ENCODE data around the gene NKX1-2. TPM values are rescaled to one million over a fixed set of nuclear protein-coding genes. Genes with fewer than 3 reads are reported as not detected.

Gene NKX1-2
- total and polyA plus RNA-seq, 10 donors: not detected

DNA sequence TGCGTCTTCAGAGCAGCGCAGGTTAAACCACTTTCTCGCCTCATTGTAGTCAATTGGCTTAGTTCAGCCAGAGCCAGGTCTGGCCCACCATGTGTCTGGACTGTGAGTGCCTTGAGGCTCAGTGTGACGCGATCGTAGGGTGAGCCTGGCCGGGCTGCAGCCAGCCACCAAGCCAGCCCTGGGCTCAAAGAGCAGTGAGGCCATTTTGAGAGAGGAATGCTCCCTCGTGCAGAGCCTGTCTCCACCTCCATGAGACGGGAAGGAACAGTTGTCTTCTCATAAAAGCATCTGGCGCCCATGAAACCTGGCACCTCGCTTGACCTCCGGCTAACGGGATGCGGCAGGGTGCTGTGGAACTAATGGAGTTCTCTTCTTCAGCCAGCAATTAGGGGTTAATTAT is 46.3 kb upstream of the NKX1-2 start:
- no peak overlapping the region for H3K27ac ChIP-seq
- H3K4me3 ChIP-seq: no peak overlapping the region
- WGBS, 5 donors: 92 to 96% (median 95%) methylated on average over 13 to 14 of the region's 14 CpGs
- no peaks in the 10 kb centered on the region for H3K27me3 ChIP-seq (replicated peaks in 1 of 7)
- peaks cover 0 to 9% (median 7%) of the 10 kb centered on the region in 8 donors for H3K9me3 ChIP-seq
- TF ChIP-seq POLR2A (IDR thresholded peaks at IDR 0.05) (no peak), POLR2AphosphoS5 (IDR thresholded peaks at IDR 0.05) (no peak)
- TF ChIP-seq, protein P1, sequence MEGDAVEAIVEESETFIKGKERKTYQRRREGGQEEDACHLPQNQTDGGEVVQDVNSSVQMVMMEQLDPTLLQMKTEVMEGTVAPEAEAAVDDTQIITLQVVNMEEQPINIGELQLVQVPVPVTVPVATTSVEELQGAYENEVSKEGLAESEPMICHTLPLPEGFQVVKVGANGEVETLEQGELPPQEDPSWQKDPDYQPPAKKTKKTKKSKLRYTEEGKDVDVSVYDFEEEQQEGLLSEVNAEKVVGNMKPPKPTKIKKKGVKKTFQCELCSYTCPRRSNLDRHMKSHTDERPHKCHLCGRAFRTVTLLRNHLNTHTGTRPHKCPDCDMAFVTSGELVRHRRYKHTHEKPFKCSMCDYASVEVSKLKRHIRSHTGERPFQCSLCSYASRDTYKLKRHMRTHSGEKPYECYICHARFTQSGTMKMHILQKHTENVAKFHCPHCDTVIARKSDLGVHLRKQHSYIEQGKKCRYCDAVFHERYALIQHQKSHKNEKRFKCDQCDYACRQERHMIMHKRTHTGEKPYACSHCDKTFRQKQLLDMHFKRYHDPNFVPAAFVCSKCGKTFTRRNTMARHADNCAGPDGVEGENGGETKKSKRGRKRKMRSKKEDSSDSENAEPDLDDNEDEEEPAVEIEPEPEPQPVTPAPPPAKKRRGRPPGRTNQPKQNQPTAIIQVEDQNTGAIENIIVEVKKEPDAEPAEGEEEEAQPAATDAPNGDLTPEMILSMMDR (IDR thresholded peaks at IDR 0.05 in 8 of 11, conservative IDR thresholded peaks at IDR 0.05 in 3 of 11): no peak
- peaks cover 0 to 42% (median 0%) of the 10 kb centered on the region in 6 donors for H3K36me3 ChIP-seq
- intact Hi-C loops (cut with DNase I; ENCODE audit: low total_unique reads): no loop called here
- peaks cover 0 to 19% (median 9%) of the 10 kb centered on the region in 6 donors for H3K4me1 ChIP-seq
- peak; percentile 64 for DNase-seq

DNA sequence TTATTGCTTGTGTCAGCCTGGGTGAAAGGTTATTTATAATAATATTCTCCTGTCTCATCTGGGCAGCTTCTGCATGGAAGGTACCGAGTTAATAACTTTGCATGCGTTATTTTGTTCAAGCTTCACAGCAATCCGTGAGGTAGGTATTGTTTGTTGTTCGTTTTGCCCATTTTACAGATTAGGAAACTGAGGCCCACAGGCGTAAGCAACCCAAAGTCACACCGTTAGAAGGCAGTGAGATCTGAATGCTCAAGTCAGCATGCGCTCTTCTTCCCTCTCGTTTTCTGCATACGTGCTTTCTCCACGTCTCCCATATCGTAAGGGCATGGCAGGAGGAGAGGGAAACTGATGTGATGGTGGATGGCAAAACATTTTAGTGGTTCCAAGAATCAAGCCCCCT is 45.9 kb upstream of the NKX1-2 start:
- Histone ChIP-seq H3K4me1 (peaks cover 0 to 19% (median 9%) of the 10 kb centered on the region in 6 donors), H3K4me3 (no peak overlapping the region), H3K36me3 (peaks cover 0 to 42% (median 0%) of the 10 kb centered on the region in 6 donors), H3K9me3 (peaks cover 0 to 5% (median 3%) of the 10 kb centered on the region in 8 donors), H3K27ac (no peak overlapping the region), H3K27me3 (replicated peaks in 1 of 7) (no peaks in the 10 kb centered on the region)
- TF ChIP-seq POLR2AphosphoS5 (IDR thresholded peaks at IDR 0.05): no peak
- TF ChIP-seq, protein P1 (IDR thresholded peaks at IDR 0.05 in 8 of 11, conservative IDR thresholded peaks at IDR 0.05 in 3 of 11): no peak
- 93 to 98% (median 96%) methylated on average over 11 of the region's 11 CpGs for WGBS, 5 donors
- no peak for DNase-seq
- intact Hi-C loops (cut with DNase I; ENCODE audit: low total_unique reads): no loop called here

DNA sequence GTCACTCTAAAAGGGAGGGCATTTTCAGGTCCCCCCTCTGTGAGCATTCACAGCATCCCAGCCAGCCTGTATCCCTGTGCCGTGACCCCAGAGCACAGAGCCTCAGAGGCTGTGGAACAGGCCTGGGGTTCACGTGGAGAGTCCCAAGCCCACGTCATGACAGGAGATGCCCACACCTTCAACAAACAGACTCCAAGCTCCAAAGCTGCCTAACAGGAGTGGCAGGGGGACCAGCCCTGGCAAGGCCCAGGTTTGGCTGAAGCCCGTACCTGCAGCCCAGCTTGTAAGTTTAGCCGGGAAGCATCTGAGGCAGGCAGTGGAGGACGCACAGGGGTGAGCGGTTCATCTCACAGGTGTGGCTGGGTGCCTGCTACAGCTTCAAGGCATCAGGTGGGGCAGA is 45.3 kb upstream of the NKX1-2 start:
- WGBS, 5 donors: 95 to 98% (median 96%) methylated on average over 7 of the region's 7 CpGs
- no peak overlapping the region for H3K4me3 ChIP-seq
- H3K27me3 ChIP-seq (replicated peaks in 1 of 7): no peaks in the 10 kb centered on the region
- H3K9me3 ChIP-seq: no peaks in the 10 kb centered on the region
- H3K27ac ChIP-seq: no peak overlapping the region
- intact Hi-C loops (cut with DNase I; ENCODE audit: low total_unique reads): no loop called here
- peaks cover 0 to 42% (median 0%) of the 10 kb centered on the region in 6 donors for H3K36me3 ChIP-seq
- peak; percentile 25 for DNase-seq
- TF ChIP-seq, protein P1 (IDR thresholded peaks at IDR 0.05 in 8 of 11, conservative IDR thresholded peaks at IDR 0.05 in 3 of 11): no peak
- TF ChIP-seq POLR2AphosphoS5 (IDR thresholded peaks at IDR 0.05) (no peak), POLR2A (IDR thresholded peaks at IDR 0.05) (no peak)
- peaks cover 0 to 19% (median 9%) of the 10 kb centered on the region in 6 donors for H3K4me1 ChIP-seq

DNA sequence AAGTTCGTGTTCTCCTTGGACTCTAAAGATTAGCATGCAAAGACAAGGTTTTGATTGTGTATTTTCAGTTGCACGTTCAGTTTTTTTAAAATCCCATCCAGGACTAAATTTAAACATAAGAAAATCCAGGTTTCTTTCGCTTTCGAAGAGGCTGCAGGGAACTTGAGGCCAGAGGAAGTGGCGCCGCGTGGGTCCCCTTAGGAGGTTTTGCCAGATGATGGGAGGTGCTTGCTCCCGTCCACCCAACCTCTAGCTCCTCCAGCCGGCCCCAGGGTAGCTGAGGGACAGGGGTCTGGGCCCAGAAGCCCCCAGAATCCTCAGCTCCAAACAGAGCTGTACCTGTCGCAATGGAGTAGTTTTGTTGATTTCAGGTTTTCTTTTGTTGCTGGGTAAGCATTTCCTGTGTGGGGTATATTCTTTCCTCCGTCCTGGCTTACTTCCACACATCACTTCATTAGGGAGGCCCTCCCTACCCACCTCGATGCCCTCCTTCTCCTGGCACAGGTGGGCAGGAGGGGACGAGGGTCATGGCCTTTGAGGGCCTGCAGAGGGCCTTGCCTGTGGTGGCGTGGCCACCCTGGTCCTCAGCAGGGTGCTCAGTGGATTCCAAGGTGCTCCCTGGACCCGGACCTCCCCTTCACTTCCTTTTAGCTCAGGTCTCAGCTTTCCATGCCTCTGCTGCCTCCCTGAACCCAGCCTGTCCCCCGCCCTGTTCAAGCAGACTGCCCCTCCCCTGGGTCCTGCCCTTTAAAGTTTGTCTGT is 44.4 kb upstream of the NKX1-2 start:
- H3K27ac ChIP-seq: peak overlapping the region in 1 of 8 donors; percentile 50
- no peaks in the 10 kb centered on the region for H3K9me3 ChIP-seq
- DNase-seq: peak; percentile 79

More for the DNA sequence above, 44.4 kb upstream of the NKX1-2 start:
- Histone ChIP-seq H3K36me3 (peaks cover 0 to 37% (median 0%) of the 10 kb centered on the region in 6 donors), H3K4me1 (peaks cover 0 to 19% (median 9%) of the 10 kb centered on the region in 6 donors), H3K27me3 (replicated peaks in 1 of 7) (no peaks in the 10 kb centered on the region), H3K4me3 (peak overlapping the region in 2 of 8 donors; percentile 16)
- TF ChIP-seq POLR2A (IDR thresholded peaks at IDR 0.05) (no peak), POLR2AphosphoS5 (IDR thresholded peaks at IDR 0.05) (no peak)
- TF ChIP-seq, protein P1 (IDR thresholded peaks at IDR 0.05 in 8 of 11, conservative IDR thresholded peaks at IDR 0.05 in 3 of 11): no peak
- WGBS, 5 donors: 39 to 51% (median 45%) methylated on average over 16 of the region's 16 CpGs
- intact Hi-C loops (cut with DNase I; ENCODE audit: low total_unique reads): no loop called here

Data from spleen (tissue), 11 donors.